ENCODE measurements around the gene OTOG. TPM values are rescaled to one million over a fixed set of nuclear protein-coding genes. Genes with fewer than 3 reads are reported as not detected.

The OTOG gene
- total RNA-seq, 1 experiment from 2014 or later: 0.35 TPM

DNA sequence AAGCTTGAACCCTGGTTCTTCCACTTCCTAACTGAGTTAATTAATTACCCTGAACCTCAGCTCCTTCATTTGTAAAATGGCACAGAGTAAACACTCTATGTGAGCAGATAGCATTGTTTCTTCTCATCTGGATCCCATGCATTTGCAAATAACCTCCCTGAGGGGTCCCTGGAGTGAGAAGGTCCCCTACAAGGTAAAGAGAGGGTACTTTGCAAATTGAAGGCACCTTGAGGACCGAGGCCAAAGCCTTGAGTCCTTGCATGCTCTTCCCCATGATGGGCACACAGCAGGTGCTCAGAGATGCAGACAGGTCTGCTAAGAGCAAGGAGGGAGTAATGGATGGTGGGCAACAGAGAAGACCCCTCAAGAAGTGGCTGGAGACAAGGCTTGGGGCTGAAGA, 33.2 kb downstream of the OTOG start:
- Histone ChIP-seq H2BK20ac (ENCODE audit: low read depth, low read length, poor library complexity, severe bottlenecking) (no peak overlapping the region), H4K8ac (replicated peaks; ENCODE audit: insufficient read length, low read depth, low read length) (no peak overlapping the region), H3K23ac (ENCODE audit: insufficient read length, low read depth, low read length) (no peak overlapping the region), H3K18ac (ENCODE audit: insufficient read length, low read depth, low read length) (no peak overlapping the region), H3K4me1 (ENCODE audit: insufficient read depth, low read length) (no peaks in the 10 kb centered on the region), H3K14ac (ENCODE audit: insufficient read depth, low read length) (no peak overlapping the region), H3K79me2 (ENCODE audit: insufficient read depth, low read length) (no peaks in the 10 kb centered on the region), H3K23me2 (ENCODE audit: insufficient read length, low read depth, low read length, poor library complexity, severe bottlenecking) (no peaks in the 10 kb centered on the region), H2BK5ac (ENCODE audit: insufficient read length, low read length) (no peak overlapping the region), H2BK12ac (ENCODE audit: insufficient read length, low read depth, low read length) (no peak overlapping the region), H3K27ac (ENCODE audit: insufficient read length, low read depth, low read length) (no peak overlapping the region), H3K56ac (ENCODE audit: insufficient read length, low read depth, low read length) (no peak overlapping the region), H3K9me3 (ENCODE audit: control insufficient read depth, low read depth, low read length) (no peaks in the 10 kb centered on the region), H3K9ac (ENCODE audit: extremely low read depth, insufficient read length, low read length) (no peak overlapping the region), H4K91ac (ENCODE audit: insufficient read length, low read depth, low read length) (no peak overlapping the region), H2AK5ac (ENCODE audit: insufficient read length, low read length) (no peak overlapping the region), H2BK120ac (ENCODE audit: low read depth, low read length, poor library complexity, severe bottlenecking) (no peak overlapping the region), H3K27me3 (ENCODE audit: insufficient read depth, low read length) (no peaks in the 10 kb centered on the region), H2BK15ac (ENCODE audit: low read depth, low read length) (no peak overlapping the region), H3K79me1 (ENCODE audit: insufficient read depth, low read depth, low read length, poor library complexity, severe bottlenecking) (no peaks in the 10 kb centered on the region), H3K4ac (ENCODE audit: low read depth, low read length) (no peak overlapping the region), H3T11ph (ENCODE audit: low read length) (no peak overlapping the region), H2AFZ (ENCODE audit: low read length) (no peak overlapping the region), H3K4me2 (ENCODE audit: insufficient read depth, insufficient read length, low read length) (no peak overlapping the region), H4K20me1 (ENCODE audit: control insufficient read depth, insufficient read depth, insufficient read length) (no peaks in the 10 kb centered on the region), H4K5ac (ENCODE audit: insufficient read length, low read depth, low read length) (no peak overlapping the region)
- WGBS (ENCODE audit: extremely low coverage, insufficient read length, low lambda C conversion rate): no CpG with 5 or more reads among the region's 1 CpG
- H3K27ac Mint-ChIP-seq: peak overlapping the region in 1 of 3 experiments; percentile 6; a peak in 1 of 7 replicates
- peaks cover 4% of the 10 kb centered on the region for H3K27me3 Mint-ChIP-seq (ENCODE audit: low read depth)
- H3K4me3 Mint-ChIP-seq: no peak overlapping the region
- peaks cover 2 to 4% of the 10 kb centered on the region in 2 experiments; a peak in 2 of 5 replicates for H3K9me3 Mint-ChIP-seq
- peaks cover 23 to 28% of the 10 kb centered on the region in 2 experiments for H3K4me1 Mint-ChIP-seq
- no peaks in the 10 kb centered on the region for H3K36me3 Mint-ChIP-seq (ENCODE audit: insufficient read depth in 1 of 3, low read depth in 3 of 3)
- TF ChIP-seq, protein P1, sequence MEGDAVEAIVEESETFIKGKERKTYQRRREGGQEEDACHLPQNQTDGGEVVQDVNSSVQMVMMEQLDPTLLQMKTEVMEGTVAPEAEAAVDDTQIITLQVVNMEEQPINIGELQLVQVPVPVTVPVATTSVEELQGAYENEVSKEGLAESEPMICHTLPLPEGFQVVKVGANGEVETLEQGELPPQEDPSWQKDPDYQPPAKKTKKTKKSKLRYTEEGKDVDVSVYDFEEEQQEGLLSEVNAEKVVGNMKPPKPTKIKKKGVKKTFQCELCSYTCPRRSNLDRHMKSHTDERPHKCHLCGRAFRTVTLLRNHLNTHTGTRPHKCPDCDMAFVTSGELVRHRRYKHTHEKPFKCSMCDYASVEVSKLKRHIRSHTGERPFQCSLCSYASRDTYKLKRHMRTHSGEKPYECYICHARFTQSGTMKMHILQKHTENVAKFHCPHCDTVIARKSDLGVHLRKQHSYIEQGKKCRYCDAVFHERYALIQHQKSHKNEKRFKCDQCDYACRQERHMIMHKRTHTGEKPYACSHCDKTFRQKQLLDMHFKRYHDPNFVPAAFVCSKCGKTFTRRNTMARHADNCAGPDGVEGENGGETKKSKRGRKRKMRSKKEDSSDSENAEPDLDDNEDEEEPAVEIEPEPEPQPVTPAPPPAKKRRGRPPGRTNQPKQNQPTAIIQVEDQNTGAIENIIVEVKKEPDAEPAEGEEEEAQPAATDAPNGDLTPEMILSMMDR (conservative IDR thresholded peaks at IDR 0.05): no peak
- DNase-seq: peak; percentile 2
